Activated CD8-positive, alpha-beta memory T cell treated with anti-CD3 and anti-CD28 coated beads, Interleukin-2, amount 50 U/mL, for 48 hours (primary cell): ENCODE data around the gene ZNF431.
"Not testable (repeated sequence)": the region's sequence is repeated elsewhere in the genome, so short reads cannot be mapped to it uniquely, and the experiment has no call there.

Source experiments
- DNase-seq: peaks from one replicate; pipeline ENCODE4 v3.0.0-alpha.2; 2020

ZNF431 gene

GRCh38 chr19:21141787-21142464, at the start of gene ZNF431:
Gene ZNF431, plus strand, starts transcription at chr19:21142040. Its CDS starts 144 bp downstream, at chr19:21142184.
- peak; percentile 89 for DNase-seq

DNA sequence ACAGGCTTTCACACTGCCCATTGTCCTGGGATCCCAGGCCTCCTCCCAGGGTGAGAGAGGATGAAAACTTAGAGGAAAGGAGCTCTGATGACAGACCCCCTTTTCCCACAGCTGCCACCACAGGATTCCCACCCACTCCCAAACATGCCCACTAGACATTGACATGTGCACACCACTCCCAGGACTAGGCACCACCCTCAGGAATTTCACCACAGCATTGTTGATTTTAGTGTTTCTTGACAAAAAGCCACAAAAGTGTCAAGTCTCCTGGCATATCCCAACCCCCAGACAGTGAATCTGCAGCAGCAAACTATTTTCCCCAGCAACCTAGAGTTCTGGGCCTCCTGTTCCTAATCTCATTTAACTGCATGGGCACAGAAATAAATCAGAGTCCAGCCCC, 49.7 kb upstream of the ZNF431 start:
- no peak for DNase-seq

DNA sequence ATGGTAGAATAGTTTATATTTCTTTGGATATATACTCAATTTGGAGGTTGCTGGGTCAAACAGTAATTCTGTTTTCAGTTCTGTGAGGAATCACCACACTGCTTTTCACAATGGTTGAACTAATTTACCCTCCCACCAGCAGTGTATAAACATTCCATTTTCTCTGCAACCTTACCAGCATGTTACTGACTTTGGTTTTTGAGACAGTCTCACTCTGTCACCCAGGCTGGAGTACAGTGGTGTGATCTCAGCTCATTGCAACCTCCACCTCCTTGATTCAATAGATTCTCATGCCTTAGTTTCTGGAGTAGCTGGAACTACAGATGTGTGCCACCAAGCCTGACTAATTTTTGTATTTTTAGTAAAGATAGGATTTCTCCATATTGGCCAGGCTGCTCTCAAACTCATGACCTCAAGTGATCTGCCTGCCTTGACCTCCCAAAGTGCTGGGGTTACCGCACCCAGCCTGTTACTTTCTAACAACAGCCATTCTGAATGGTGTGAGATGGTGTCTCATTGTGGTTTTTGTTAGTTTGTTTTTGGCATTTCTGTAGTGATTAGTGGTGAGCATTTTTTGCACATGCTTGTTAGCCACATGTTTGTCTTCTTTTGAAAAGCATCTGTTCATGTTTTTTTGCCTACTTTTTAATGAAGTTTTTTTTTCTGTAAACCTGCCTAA, 47.4 kb upstream of the ZNF431 start:
- DNase-seq, result no peak

DNA sequence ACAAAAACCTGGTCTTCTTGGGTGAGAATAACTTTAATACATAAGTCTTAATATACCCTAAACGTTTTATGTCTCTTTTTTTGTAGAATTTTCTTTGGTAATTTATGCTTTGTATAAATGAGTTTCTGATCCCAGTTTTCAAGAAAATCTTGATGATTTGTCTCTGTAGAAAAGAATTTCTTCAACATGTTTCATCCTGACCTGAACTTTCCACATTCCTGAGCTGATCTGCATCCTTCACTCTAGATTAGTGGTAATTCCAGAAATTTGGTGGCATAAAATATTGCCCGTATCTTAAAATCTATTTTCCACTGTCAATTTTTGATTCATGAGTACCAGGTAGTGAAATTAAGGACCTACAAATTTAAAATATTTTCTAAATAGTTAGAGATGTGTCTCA, 43.5 kb upstream of the ZNF431 start:
- no peak for DNase-seq

GRCh38 chr19:21101521-21102242, 40.2 kb upstream of the ZNF431 start:
- no peak for DNase-seq

- no peak for DNase-seq
Observed at GRCh38 chr19:21109116-21109515, 32.7 kb upstream of the ZNF431 start.

- DNase-seq, result no peak
Observed at GRCh38 chr19:21110183-21110582, 31.7 kb upstream of the ZNF431 start.

DNA sequence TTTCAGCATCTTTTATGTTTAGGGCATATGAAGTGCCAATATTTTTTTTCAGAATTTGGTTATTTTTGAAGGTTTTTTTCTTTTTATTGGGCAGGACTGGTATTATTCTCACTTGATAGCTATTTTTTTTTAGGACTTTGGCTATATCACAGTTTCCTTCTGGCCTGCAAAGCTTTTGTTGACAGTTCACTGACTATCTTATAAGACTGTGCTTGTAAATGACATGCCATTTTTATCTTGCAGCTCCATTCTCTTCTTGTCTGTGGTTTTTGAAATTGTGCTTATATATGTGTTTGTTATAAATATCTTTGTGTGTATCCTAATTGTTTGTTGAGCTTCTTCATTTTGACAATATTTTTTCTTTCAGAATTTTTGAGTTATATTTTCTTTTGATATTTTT, 26.4 kb upstream of the ZNF431 start:
- DNase-seq, result no peak

- no peak for DNase-seq
Observed at GRCh38 chr19:21117041-21117907, 24.6 kb upstream of the ZNF431 start.

- DNase-seq, result no peak
Observed at GRCh38 chr19:21126078-21126477, 15.8 kb upstream of the ZNF431 start.

- no peak for DNase-seq
Observed at GRCh38 chr19:21127001-21127400, 14.8 kb upstream of the ZNF431 start.

- no peak for DNase-seq
Observed at GRCh38 chr19:21127898-21128297, 13.9 kb upstream of the ZNF431 start.

- DNase-seq, result no peak
Observed at GRCh38 chr19:21128901-21129698, 12.7 kb upstream of the ZNF431 start.

DNA sequence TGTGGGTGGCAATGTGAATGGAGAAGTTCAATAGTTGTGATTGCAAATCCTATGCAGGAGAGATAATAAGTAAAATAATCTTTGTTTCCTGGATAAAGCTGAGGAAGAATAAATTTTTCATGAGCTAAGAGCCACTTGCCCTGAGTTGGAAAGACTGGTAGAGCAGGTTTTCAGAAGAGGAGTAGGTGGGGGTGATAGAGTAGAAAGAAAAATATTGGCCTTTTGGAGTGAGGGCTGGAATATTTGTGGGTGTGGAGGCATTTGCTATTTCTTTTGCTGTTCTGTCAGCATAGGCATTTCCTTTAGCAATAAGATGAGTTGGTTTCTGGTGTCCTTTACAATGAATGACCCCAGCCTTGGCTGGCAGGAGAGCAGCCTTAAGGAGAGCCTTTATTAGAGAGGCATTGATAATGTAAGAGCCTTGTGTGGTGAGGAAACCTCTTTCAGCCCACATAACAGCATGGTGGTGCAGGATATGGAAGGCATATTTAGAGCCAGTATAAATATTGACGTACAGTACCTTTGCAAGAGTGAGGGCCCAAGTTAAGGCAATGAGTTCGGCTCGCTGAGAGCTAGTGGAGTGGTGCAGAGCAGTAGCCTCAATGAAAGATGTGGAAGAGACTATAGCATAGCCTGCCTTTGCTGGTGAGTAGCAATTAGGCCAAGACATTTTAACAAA, 11.6 kb upstream of the ZNF431 start:
- DNase-seq, result no peak

DNA sequence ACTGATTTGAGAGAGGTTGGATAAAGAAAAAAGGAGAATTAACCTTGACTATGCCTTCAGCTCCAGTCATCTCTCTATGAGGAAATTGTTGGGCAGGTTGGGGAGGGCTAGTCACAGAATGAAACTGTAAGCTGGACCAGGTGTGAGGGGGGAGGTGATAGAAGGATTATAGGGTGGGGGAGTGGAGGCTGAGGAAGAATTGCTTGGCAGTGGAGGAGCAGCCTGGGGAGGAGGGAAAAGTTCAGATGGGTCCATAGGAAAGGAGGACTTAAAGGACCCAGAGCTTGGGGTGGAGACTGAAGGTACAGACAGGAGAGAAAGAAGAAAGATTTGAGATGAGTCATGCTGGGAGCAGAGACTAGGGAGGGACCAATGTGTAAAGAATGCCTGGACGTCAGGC, 8.2 kb upstream of the ZNF431 start:
- DNase-seq, result no peak

DNA sequence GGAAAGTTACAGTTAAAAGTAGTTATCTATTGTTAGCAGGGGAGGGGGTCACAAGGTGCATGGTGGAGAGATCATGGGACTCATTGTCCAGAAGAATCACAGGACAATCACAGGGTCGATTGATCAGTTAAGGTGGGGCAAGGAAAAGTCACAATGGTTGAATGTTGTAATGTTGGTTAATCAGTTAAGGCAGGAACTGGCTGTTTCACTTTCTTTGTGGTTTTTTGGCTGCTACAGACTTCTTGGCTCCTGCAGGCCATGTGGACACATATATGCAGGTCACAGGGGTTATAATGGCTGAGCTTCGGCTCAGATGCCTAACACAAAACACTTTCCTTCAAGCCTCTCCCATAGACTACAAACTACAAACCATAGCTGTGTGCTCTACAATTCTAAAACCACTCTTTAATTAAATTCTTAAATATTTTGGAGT, 6.9 kb upstream of the ZNF431 start:
- DNase-seq, result no peak

- no peak for DNase-seq
Observed at GRCh38 chr19:21135433-21135832, 6.4 kb upstream of the ZNF431 start.

DNA sequence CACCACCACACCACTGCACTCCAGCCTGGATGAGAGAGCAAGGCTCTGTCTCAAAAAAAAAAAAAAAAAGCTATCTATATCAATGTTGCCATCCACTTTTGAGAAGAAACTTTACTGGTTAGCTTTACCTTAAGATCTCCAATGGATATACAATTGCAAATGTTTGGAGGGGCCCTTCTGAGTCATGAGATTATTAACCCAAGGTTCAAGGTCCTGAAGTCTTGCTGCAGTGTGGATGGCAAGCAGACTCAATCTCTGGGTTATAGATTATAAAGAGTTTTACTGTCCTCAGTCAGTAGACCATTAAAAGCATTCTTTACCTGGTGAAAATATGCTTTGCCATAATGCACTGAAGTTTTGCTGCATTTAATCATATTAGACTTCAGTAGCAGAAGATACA, 3.7 kb upstream of the ZNF431 start:
- no peak for DNase-seq

DNA sequence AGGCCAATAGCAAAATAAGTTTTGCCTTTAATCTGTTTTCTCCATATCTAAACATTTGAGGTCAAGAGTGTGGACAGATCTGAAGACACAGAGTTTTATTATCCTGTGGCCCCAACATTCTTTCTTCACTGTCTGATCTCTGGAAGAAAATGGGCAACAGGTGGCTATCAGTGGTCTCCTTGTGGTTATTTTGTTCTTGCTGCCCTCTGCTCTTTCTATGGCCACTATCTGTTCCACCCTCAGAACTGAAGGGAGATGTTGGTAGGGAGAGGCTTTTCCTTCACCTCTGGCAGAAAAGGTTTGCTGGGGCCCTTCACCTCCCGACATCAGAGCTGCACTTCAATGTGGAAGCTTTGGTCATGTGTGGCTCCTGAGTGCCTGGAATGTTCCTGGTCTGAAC, 834 bp upstream of the ZNF431 start:
- DNase-seq, result not testable (repeated sequence)

DNA sequence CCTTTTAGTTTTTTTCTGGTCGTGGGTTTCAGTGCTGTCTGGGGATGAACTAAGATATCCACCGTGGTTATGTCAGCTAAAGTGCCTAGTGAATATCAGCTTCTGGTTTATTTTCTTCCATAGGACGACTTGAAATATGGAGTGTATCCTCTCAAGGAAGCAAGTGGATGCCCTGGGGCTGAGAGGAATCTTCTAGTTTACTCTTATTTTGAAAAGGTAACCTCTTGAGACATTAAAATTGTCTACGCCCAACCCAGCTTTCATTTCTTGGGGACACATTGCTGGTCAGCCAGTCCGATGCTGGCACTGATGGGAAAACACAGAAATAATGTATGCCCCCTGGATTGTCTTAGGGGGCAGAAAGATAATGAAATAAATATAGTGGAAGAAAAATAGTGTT, 1.6 kb downstream of the ZNF431 start:
- DNase-seq, result no peak

- DNase-seq, result no peak
Observed at GRCh38 chr19:21143854-21144253, 2.0 kb downstream of the ZNF431 start.

- no peak for DNase-seq
Observed at GRCh38 chr19:21147540-21147939, 5.7 kb downstream of the ZNF431 start.
